ENCODE results near the gene RNU6-9.
A peak's percentile ranks its signal among the peaks of the same experiment; 100 is the strongest.
"Not testable (repeated sequence)": the region's sequence is repeated elsewhere in the genome, so short reads cannot be mapped to it uniquely, and the experiment has no call there.

RNU6-9 gene

DNA sequence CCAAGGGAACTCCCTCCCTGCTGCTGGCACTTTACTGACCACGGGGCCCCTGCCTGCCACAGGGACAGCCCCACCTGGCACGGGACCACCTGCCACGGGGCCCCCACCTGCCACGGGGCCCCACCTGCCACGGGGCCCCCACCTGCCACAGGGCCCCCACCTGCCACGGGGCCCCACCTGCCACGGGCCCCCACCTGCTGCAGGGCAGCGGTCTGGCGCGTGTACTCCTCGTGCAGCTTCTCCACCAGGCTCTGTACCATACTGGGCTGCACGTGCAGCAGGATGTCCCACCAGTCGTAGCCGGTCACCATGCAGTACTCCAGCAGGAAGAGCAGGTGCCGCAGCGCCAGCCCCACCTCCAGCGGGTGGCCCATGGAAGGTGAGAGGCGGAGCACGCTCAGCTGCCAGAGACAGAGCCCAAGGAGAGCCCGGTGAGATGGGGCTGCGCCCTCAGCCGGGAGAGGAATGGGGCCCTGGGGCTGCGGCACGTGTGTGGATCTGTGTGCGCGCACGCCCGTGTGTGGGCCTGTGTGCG lies 16.4 kb upstream of the RNU6-9 start:
- no peak for DNase-seq (ENCODE audit: extremely low read depth in 1 of 2, low read depth in 1 of 2)

- not testable (repeated sequence) for DNase-seq (ENCODE audit: extremely low read depth in 1 of 2, low read depth in 1 of 2)
Measured at GRCh38 chr19:877992-878660, 15.2 kb upstream of the RNU6-9 start.

DNA sequence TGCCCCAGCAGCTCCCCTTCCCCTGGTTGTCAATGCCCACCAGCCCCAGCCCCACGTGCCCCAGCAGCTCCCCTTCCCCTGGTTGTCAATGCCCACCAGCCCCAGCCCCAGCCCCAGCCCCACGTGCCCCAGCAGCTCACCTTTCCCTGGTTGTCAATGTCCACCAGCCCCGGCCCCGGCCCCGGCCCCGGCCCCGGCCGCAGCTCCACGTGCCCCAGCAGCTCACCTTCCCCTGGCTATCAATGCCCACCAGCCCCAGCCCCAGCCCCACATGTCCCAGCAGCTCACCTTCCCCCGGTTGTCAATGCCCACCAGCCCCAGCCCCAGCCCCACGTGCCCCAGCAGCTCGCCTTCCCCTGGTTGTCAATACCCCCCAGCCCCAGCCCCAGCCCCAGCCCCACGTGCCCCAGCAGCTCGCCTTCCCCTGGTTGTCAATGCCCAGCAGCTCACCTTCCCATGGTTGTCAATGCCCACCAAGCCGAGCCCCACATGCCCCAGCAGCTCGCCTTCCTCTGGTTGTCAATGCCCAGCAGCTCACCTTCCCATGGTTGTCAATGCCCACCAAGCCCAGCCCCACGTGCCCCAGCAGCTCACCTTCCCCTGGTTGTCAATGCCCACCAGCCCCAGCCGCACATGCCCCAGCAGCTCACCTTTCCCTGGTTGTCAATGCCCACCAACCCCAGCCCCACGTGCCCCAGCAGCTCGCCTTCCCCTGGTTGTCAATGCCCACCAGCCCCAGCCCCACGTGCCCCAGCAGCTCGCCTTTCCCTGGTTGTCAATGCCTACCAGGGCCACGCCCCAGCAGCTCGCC lies 14.3 kb upstream of the RNU6-9 start:
- DNase-seq (ENCODE audit: extremely low read depth in 1 of 2, low read depth in 1 of 2) = not testable (repeated sequence)

DNA sequence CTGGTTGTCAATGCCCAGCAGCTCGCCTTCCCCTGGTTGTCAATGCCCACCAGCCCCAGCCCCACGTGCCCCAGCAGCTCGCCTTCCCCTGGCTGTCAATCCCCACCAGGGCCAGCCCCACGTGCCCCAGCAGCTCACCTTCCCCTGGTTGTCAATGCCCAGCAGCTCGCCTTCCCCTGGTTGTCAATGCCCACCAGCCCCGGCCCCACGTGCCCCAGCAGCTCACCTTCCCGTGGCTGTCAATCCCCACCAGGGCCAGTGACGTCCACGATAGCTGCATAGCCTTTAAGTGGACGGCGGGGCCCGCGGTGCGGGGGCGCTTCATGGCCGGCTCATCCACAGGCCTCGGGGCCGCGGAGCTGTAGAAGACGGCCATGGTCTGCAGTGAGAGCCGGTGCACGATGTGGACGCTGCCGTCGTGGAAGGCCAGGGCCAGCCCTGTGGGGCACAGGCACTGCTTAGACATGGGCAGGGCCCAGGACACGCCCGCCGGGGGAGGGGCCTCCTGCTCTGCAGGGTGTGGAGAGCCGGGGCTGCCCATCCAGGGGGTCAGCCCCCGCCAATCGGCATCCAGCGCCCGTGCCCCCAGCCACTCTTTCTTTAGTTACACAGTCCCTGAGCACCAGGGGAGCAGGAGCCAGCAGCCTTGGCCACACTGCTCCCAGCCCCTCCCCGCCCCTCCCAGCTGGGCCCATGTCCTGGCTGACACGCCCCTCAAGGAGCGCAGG lies 13.4 kb upstream of the RNU6-9 start:
- DNase-seq (ENCODE audit: extremely low read depth in 1 of 2, low read depth in 1 of 2) = no peak

DNA sequence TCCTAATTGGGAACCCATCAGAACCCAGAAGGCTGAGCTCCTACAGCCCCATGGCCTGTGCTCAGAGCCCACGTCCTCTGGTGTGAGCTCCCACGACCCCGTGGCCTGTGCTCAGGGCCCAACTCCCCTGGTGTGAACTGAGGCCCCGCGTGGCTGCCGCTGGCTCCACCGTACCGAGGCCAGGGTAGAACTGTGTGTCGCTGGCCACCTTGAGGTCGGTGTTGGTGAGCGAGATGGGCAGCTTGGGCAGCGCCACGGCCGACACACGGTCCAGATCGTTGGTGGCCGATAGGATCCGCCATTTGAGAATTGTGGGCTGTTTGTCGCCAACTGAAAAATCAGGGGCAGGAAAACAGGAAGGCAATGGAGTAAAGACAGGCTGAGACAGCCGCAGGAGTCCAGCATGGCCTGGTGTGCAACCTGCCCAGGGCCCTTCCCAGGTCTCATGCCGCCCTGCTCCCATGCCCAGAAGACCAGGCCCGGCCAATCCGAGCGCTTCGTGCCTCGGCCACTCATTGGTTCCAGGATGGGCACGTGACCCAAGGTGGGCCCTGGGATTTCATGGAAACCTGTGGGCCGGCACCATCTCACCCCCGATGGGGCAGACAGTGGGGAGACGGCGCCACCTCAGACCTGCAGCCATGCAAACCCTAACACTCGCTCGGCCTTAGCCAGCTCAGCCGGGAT lies 11.8 kb upstream of the RNU6-9 start:
- no peak for DNase-seq (ENCODE audit: extremely low read depth in 1 of 2, low read depth in 1 of 2)

- no peak for DNase-seq (ENCODE audit: extremely low read depth in 1 of 2, low read depth in 1 of 2)
Measured at GRCh38 chr19:882871-883497, 10.3 kb upstream of the RNU6-9 start.

DNA sequence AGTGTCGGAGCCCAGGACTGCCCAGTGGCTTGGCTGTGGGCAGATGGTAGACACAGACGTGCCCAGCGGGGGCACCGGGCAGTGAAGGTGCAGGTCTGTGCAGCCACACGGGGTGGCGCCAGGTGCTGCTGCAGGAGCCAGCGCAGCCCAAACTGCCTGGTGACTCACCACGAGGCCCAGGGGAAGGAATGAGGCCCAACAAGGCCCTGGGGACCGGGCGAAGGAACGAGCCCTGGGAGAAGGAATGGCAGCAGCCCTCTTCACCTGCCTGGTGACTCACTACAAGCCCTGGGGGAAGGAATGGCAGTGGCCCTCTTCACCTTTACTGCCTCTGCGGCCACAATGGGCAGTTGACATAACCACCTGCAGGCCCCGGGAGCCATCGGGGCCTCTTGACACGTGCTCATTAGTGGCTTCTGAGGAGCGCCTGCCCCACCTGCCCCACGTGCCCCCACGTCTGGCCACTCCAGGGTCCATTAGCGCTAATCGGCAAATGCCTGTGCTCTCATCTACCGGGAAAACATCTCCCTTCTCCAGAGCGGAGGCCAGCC lies 9.5 kb upstream of the RNU6-9 start:
- DNase-seq (ENCODE audit: extremely low read depth in 1 of 2, low read depth in 1 of 2) = no peak

GRCh38 chr19:884420-885211 lies 8.7 kb upstream of the RNU6-9 start:
- no peak for DNase-seq (ENCODE audit: extremely low read depth in 1 of 2, low read depth in 1 of 2)

DNA sequence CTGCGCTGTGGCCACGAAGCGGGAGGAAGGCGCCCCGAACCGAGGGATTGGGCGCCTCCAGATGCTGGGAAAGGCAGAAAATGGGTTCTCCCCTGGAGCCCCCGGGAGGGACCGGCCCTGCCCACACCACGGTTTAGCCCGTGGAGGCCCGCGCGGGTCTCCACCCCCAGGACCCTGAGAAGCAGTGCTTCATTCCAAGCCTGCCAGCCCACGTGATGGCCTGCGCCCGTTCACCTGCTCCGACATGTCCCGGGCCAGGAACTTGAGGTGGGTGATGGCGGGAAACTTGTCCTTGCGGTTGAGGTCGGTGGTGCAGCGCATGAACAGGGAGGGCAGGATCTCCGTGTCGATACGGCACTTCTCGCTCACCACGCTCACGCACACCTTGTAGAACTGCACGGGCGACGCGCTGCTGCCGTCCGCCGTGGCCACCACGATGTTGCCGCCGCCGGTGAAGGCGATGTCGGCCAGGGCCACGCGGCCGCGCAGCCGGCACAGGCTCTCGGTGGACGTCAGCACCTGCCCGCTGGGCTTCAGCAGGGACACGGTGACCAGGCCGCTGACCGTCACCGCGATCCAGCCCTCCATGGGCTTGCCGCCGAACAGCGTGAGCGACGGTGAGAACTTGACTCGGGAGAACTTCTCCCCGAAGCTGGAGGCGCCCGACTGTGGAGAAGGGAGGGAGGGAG lies 7.6 kb upstream of the RNU6-9 start:
- DNase-seq (ENCODE audit: extremely low read depth in 1 of 2, low read depth in 1 of 2) = no peak

GRCh38 chr19:887072-887471 lies 6.2 kb upstream of the RNU6-9 start:
- DNase-seq (ENCODE audit: extremely low read depth in 1 of 2, low read depth in 1 of 2) = no peak

DNA sequence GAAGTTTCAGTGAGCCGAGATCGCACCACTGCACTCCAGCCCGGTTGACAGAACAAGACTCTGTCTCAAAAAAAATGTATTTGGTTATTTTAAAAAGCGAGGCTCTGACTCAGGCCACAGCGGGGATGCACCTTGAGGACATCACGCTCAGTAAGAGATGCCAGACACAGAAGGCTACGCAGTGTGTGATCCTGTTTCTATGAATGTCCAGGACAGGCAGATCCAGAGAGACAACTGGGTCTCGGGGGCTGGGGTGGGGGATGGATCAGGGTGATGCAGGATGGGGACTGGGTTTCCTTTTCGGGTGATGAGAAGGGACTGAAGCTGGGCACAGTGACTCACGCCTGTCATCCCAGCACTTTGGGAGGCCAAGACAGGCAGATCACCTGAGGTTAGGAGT lies 5.7 kb upstream of the RNU6-9 start:
- DNase-seq (ENCODE audit: extremely low read depth in 1 of 2, low read depth in 1 of 2) = no peak

DNA sequence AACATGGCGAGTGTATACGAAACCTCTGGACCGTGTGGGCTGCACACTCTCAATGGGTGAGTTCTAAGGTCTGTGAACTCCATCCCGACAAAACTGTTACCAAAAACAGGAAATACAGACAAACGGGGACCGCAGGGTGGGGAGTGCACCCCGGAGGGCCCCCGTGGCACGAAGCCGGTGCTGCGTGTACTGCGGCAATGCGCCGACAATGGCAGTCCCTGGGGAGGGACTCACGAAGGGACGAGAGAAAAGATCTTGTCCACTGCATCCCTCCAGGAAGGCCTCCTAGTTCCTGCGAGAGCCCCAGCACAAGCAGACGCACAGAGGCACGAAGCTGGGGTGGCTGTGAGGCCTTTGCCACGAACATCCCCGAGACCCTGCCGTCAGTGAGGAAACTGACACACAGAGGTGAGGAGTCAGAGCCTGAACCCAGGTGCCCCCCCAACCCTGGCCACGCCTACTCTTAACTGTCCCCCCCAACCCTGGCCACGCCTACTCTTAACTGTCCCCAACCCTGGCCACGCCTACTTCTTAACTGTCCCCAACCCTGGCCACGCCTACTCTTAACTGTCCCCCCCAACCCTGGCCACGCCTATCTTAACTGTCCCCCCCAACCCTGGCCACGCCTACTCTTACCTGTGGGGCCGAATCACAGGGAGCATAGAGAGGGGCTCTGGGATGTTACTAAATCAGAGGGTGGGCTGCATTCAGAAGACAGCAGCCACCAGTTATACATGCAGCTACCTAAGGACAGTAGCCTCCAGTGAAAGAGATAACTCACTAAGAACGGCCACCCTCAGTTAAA lies 4.5 kb upstream of the RNU6-9 start:
- peak in 1 of 2 donors; percentile 47 for DNase-seq (ENCODE audit: extremely low read depth in 1 of 2, low read depth in 1 of 2)

DNA sequence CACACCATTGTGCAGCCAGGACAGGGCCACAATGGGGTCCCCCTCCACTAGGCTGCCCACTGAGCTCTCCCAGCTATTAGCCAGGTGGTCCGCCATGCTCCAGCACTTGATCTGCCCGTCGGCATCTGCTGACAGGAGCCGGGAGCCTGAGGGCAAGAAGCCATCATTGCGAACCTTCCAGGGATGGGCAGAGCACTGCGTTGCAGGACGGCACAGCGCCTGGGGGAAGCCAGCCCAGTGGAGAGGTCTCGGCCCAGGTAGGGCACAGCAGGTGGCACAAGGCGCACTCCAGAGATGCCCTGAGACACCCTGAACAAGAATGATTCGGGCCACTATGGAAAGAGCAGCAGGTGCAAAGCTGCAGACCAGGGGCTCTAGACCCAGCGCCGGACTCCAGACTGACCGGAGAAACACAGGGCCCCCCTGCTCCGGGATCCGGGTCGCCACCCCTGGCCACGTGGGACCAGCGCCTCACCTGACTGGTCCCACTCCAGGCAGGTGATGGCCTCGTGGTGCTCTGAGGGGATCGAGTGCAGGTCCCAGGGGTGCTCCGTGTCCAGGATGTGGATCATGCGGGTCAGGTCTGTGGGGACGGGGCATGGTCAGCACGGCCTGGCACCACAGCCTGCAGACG lies 3.5 kb upstream of the RNU6-9 start:
- DNase-seq (ENCODE audit: extremely low read depth in 1 of 2, low read depth in 1 of 2) = no peak

- DNase-seq (ENCODE audit: extremely low read depth in 1 of 2, low read depth in 1 of 2) = no peak
Measured at GRCh38 chr19:890831-891230, 2.5 kb upstream of the RNU6-9 start.

DNA sequence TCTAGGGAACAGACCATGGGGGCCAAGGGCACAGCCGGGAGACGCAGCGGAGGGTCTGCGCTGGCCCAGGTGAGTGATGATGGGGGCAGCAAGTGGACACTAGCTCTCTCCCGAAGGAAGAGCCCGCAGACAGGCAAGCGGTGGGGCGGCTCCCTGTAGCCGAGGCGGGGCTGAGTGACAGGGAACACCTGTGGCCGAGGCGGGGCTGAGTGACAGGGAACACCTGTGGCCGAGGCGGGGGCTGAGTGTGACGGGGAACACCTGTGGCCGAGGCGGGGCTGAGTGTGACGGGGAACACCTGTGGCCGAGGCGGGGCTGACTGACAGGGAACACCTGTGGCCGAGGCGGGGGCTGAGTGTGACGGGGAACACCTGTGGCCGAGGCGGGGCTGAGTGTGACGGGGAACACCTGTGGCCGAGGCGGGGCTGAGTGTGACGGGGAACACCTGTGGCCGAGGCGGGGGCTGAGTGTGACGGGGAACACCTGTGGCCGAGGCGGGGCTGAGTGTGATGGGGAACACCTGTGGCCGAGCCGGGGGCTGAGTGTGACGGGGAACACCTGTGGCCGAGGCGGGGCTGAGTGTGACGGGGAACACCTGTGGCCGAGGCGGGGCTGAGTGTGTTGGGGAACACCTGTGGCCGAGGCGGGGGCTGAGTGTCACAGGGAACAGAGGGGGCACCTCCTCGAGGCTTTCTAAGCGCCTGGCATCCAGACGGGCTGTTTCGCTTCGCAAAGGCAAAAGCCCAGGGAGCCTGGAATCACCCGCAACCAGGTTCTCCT lies 1.7 kb upstream of the RNU6-9 start:
- not testable (repeated sequence) for DNase-seq (ENCODE audit: extremely low read depth in 1 of 2, low read depth in 1 of 2)

- DNase-seq (ENCODE audit: extremely low read depth in 1 of 2, low read depth in 1 of 2) = no peak
Measured at GRCh38 chr19:892243-892893, 916 bp upstream of the RNU6-9 start.

All from stimulated activated CD8-positive, alpha-beta memory T cell treated with anti-CD3 and anti-CD28 coated beads, Interleukin-7, amount 100 ng/mL, for 48 hours (primary cell).